ENCODE data around the gene ZNF697. TPM values are rescaled to one million over a fixed set of nuclear protein-coding genes. Genes with fewer than 3 reads are reported as not detected.

ZNF697 gene
- total and polyA plus RNA-seq, 2 of the 4 experiments (the other 2 are of a cell fraction) = 6.2 to 10.2 TPM

DNA sequence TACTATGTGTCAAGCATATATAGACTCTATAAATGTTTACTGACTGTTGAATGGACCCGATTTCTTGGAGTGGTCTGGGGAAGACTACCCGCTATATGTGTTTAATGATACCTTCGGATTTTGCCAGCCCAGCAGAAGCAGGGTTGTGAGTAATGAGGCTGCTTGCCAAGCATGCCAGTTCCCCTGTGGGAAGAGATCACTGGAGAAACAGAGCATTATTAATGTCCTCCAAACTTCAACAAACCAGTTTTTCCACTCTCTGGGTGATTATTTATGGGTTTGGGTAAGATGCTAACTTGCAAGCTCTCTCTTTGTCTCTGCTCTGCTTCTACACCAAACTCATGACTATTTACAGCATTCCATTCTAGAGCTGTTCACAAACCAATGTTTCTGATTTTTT is 38.6 kb upstream of the ZNF697 start:
- no peak overlapping the region for H2BK120ac ChIP-seq (ENCODE audit: low read depth, low read length)
- no peaks in the 10 kb centered on the region for H3K4me1 ChIP-seq (ENCODE audit: control insufficient read depth, insufficient read depth, low read length)
- H2BK20ac ChIP-seq (ENCODE audit: low read depth, low read length) = no peak overlapping the region
- no peaks in the 10 kb centered on the region for H3K9me3 ChIP-seq (ENCODE audit: control insufficient read depth, insufficient read depth, low read length)
- H3K79me1 ChIP-seq (ENCODE audit: low read depth in 1 of 2, low read length in 2 of 2) = no peaks in the 10 kb centered on the region
- in situ Hi-C loops (cut with MboI; ENCODE audit: low sequenced_read_pairs) = no loop called here
- H3K27me3 ChIP-seq (ENCODE audit: control insufficient read depth, insufficient read depth, low read length) = peaks cover 15% of the 10 kb centered on the region
- intact Hi-C loops (cut with micrococcal nuclease) = no loop called here
- no peaks in the 10 kb centered on the region for H3K9me1 ChIP-seq (ENCODE audit: insufficient read depth, low read length)
- no peak overlapping the region for H3K27ac ChIP-seq (ENCODE audit: insufficient read depth, low read length)
- WGBS, 2 experiments (ENCODE audit: extremely low coverage in 2 of 2, insufficient read length in 1 of 2) = no CpG with 5 or more reads among the region's 3 CpGs
- no peak overlapping the region for H3K14ac ChIP-seq (replicated peaks; ENCODE audit: low read depth, low read length)
- H2BK15ac ChIP-seq (ENCODE audit: low read depth, low read length) = no peak overlapping the region
- ChIA-PET CTCF (interaction anchor here (1.3 kb wide), 1 partner anchor 12 kb away, joined by 3 read pairs; no protein-coding TSS in a partner anchor), POLR2A (ENCODE audit: unreplicated experiment) (no interaction called here)
- H4K91ac ChIP-seq (ENCODE audit: insufficient read depth, low read depth, low read length) = no peak overlapping the region
- no peaks in the 10 kb centered on the region for H3K36me3 ChIP-seq (ENCODE audit: control insufficient read depth, insufficient read depth, low read length)
- H3K4me3 ChIP-seq (ENCODE audit: insufficient read depth, low read depth, low read length) = no peak overlapping the region
- H2AK5ac ChIP-seq (ENCODE audit: low read depth, low read length) = no peak overlapping the region
- no TSS peak for BruUV-seq (replicated peaks)
- H3K4ac ChIP-seq (ENCODE audit: low read depth, low read length) = no peak overlapping the region
- no peak overlapping the region for H2AFZ ChIP-seq (replicated peaks; ENCODE audit: low read length, poor library complexity)
- no peak overlapping the region for H2AK9ac ChIP-seq (replicated peaks; ENCODE audit: low read depth, low read length, poor library complexity)
- ATAC-seq (ENCODE audit: low read depth) = no peak
- no peak overlapping the region for H4K5ac ChIP-seq (ENCODE audit: low read depth, low read length)
- TF ChIP-seq MAFK (IDR thresholded peaks at IDR 0.05; ENCODE audit: low read depth, low read length) (no peak), SMC3 (IDR thresholded peaks at IDR 0.05; ENCODE audit: low read depth, low read length) (no peak), RAD21 (IDR thresholded peaks at IDR 0.05; ENCODE audit: low read length) (no peak), CEBPB (IDR thresholded peaks at IDR 0.05; ENCODE audit: low read depth, low read length) (no peak), MXI1 (IDR thresholded peaks at IDR 0.05; ENCODE audit: borderline replicate concordance, low read depth, low read length) (no peak), POLR2A (IDR thresholded peaks at IDR 0.05; ENCODE audit: low read depth, low read length) (no peak), NFE2L2 (IDR thresholded peaks at IDR 0.05; ENCODE audit: low read depth, low read length) (no peak), CHD1 (IDR thresholded peaks at IDR 0.05; ENCODE audit: low read depth, low read length) (no peak), RCOR1 (IDR thresholded peaks at IDR 0.05; ENCODE audit: insufficient replicate concordance, low read length) (no peak), MAZ (IDR thresholded peaks at IDR 0.05; ENCODE audit: borderline replicate concordance, low read depth, low read length) (no peak), FOS (IDR thresholded peaks at IDR 0.05; ENCODE audit: low read depth, low read length) (no peak)
- TF ChIP-seq, protein P1, sequence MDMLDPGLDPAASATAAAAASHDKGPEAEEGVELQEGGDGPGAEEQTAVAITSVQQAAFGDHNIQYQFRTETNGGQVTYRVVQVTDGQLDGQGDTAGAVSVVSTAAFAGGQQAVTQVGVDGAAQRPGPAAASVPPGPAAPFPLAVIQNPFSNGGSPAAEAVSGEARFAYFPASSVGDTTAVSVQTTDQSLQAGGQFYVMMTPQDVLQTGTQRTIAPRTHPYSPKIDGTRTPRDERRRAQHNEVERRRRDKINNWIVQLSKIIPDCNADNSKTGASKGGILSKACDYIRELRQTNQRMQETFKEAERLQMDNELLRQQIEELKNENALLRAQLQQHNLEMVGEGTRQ (IDR thresholded peaks at IDR 0.05; ENCODE audit: low read depth, low read length) = no peak
- TF ChIP-seq, protein P2, sequence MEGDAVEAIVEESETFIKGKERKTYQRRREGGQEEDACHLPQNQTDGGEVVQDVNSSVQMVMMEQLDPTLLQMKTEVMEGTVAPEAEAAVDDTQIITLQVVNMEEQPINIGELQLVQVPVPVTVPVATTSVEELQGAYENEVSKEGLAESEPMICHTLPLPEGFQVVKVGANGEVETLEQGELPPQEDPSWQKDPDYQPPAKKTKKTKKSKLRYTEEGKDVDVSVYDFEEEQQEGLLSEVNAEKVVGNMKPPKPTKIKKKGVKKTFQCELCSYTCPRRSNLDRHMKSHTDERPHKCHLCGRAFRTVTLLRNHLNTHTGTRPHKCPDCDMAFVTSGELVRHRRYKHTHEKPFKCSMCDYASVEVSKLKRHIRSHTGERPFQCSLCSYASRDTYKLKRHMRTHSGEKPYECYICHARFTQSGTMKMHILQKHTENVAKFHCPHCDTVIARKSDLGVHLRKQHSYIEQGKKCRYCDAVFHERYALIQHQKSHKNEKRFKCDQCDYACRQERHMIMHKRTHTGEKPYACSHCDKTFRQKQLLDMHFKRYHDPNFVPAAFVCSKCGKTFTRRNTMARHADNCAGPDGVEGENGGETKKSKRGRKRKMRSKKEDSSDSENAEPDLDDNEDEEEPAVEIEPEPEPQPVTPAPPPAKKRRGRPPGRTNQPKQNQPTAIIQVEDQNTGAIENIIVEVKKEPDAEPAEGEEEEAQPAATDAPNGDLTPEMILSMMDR (conservative IDR thresholded peaks at IDR 0.05; ENCODE audit: low read depth, low read length) = no peak
- H3K9ac ChIP-seq (ENCODE audit: low read depth, low read length) = no peak overlapping the region
- H3K18ac ChIP-seq (ENCODE audit: low read depth, low read length) = no peak overlapping the region
- DNase-seq = no peak
- dilution Hi-C loops (cut with HindIII; ENCODE audit: low sequenced_read_pairs, unreplicated experiment) = no loop called here
- H3K56ac ChIP-seq (ENCODE audit: extremely low read depth, insufficient read depth, low read length) = no peak overlapping the region
- no peaks in the 10 kb centered on the region for H4K20me1 ChIP-seq (ENCODE audit: insufficient read depth, low read length)
- no peak overlapping the region for H3K4me2 ChIP-seq (ENCODE audit: low read depth, low read length)
- no peak overlapping the region for H3K23ac ChIP-seq (ENCODE audit: low read depth, low read length)
- H4K8ac ChIP-seq (ENCODE audit: low read depth in 2 of 2, low read length in 2 of 2) = no peak overlapping the region
- H2BK5ac ChIP-seq (ENCODE audit: low read depth, low read length, poor library complexity, severe bottlenecking) = no peak overlapping the region

Measured in IMR-90 (cell line).